LNCaP clone FGC (cell line): ENCODE measurements around the gene VMP1.
A peak's percentile ranks its signal among the peaks of the same experiment; 100 is the strongest.
"Not testable (repeated sequence)": the region's sequence is repeated elsewhere in the genome, so short reads cannot be mapped to it uniquely, and the experiment has no call there.

Source experiments
- DNase-seq: peaks from one replicate; pipeline ENCODE4 v3.0.0-alpha.2; 2011; ENCODE audit warnings: low read depth
- H3K4me3 ChIP-seq: 2 replicates; pipeline ENCODE4 v1.5.1; 2011; ENCODE audit warnings: mild to moderate bottlenecking, low read depth, low read length, control low read depth
- CTCF ChIP-seq: IDR thresholded peaks from 2 replicates; pipeline ENCODE4 v1.5.1; 2012; ENCODE audit warnings: mild to moderate bottlenecking; ENCODE audit not compliant: control insufficient read depth, insufficient read depth; ENCODE audit errors: extremely low read depth

The VMP1 gene

GRCh38 chr17:59779521-59779920 is 72.1 kb downstream of the VMP1 start:
- no peak overlapping the region for H3K4me3 ChIP-seq
- TF ChIP-seq CTCF, result no peak
- DNase-seq, result no peak

DNA sequence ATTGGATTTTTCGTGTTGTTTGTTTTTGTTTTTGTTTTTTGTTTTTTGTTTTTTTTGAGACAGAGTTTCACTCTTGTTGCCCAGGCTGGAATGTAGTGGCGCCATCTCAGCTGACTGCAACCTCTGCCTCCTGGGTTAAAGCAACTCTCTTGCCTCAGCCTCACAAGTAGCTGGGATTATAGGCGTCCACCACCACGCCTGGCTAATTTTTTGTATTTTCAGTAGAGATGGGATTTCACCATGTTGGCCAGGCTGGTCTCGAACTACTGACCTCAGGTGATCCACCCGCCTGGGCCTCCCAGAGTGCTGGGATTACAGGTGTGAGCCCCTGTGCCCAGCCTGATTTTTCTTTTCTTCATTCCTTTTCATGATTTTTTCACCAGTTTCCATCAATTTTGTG is 73.1 kb downstream of the VMP1 start:
- not testable (repeated sequence) for DNase-seq, H3K4me3 ChIP-seq

GRCh38 chr17:59783221-59784047 is 76.0 kb downstream of the VMP1 start:
- H3K4me3 ChIP-seq, result no peak overlapping the region
- TF ChIP-seq CTCF, result no peak
- no peak for DNase-seq

DNA sequence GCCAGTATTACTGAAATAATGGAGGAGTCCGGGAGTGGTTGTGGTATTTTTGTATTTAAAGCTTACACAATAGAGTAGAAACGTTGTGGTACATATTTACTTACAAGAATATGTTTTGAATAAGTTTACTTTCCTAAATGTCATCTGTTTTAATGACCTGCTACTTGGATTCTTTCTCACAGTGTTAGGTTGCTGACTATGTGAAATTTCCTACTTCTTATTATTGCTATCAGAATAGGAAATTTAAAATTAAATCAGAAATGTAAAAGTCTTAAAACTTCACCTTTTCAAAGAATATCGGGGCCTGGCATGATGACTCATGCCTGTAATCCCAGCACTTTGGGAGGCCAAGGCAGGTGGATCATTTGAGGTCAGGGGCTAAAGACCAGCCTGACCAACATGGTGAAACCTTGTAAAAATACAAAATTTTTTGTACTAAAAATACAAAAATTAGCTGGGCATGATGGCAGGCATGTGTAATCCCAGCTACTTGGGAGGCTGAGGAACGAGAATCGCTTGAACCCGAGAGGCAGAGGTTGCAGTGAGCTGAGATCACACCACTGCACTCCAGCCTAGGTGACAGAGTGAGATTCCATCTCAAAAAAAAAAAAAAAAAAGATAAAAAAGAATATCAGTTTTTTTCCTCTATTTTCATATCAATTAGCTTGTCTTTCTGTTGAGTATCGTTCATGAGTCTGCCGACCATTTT is 77.8 kb downstream of the VMP1 start:
- H3K4me3 ChIP-seq, result no peak overlapping the region
- no peak for DNase-seq
- TF ChIP-seq CTCF, result no peak

DNA sequence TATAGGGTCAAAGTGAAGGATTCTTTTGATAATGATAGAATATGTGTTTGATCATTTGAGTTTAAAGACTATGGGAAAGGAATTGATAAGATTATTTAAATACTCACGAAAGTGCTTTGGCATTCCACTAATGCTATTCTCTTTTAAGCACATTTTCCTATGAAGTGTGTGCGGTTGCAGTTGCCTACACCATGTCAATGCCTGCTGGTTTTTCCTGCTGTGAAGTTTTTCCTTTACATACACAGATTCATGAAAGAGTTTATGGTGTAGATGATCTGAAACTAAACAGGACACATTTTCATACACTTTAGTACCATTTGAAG is 78.7 kb downstream of the VMP1 start:
- no peak for DNase-seq
- H3K4me3 ChIP-seq, result no peak overlapping the region
- TF ChIP-seq CTCF, result no peak

DNA sequence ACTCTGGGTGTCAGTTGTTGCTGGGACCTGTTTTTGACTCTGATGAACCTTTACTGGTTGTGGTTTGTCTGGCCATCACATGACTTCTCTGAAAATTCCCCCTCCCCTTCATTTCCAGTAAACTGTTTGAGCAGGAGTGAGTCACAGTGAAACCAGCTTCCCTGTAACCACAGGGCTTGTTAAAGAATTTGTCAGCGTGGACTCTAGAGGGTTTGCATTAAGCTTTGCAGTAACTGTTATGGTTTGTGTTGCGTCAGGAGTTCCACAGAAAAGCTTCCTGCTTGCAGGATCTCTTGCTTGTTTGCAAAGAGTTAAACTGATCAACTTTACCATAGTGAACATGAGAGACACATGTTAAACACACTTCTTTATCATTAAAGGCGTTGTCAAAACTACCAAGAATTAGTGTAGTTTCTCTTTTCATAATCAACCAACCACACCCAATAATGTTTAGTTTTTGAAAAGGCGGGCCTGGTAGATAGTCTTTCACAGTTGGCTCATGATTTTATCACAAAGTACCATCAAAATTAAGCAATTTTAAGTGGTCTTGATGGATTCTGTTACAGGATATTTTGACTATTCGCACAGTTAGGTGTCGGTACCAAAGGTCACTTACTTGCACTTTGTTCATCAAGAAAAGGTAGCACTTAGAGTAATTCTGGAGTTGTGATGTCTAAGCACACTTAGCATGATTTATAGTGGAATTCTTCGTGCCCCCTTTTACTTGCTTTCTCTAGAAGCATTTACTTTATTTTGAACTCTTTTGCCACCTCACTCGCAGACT is 79.3 kb downstream of the VMP1 start:
- TF ChIP-seq CTCF, result no peak
- no peak overlapping the region for H3K4me3 ChIP-seq
- peak; percentile 76 for DNase-seq

DNA sequence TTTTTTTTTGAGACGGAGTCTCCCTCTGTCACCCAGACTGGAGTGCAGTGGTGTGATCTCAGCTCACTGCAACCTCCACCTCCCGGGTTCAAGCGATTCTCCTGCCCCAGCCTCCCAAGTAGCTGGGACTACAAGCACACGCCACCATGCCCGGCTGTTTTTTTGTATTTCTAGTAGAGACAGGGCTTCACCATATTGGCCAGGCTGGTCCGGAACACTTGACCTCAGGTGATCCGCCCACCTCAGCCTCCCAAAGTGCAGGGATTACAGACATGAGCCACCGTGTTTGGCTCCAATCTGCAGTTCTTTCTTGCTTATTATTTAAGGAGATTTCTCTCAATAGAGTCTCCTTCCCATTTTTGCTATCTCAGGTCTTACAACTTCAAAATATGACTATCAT is 82.4 kb downstream of the VMP1 start:
- H3K4me3 ChIP-seq, DNase-seq: not testable (repeated sequence)

GRCh38 chr17:59790418-59790817 is 83.0 kb downstream of the VMP1 start:
- H3K4me3 ChIP-seq, DNase-seq: not testable (repeated sequence)
